HFF-Myc (cell line): Measurements from ENCODE around the gene PHF21B.
"Not testable (repeated sequence)": the region's sequence is repeated elsewhere in the genome, so short reads cannot be mapped to it uniquely, and the experiment has no call there.

Source experiments
- DNase-seq: peaks from one replicate; pipeline ENCODE4 v3.0.0-alpha.2; 2011; ENCODE audit warnings: low read depth; ENCODE audit errors: extremely low read depth
- H3K4me3 ChIP-seq: replicated peaks from 2 replicates; pipeline ENCODE4 v1.5.1; 2011; ENCODE audit warnings: low read depth, mild to moderate bottlenecking, control low read depth, low read length
- CTCF ChIP-seq: IDR thresholded peaks from 2 replicates; pipeline ENCODE4 v1.5.1; 2012; ENCODE audit warnings: mild to moderate bottlenecking, low read depth, low read length, control low read depth; ENCODE audit errors: missing control alignments

Gene PHF21B

GRCh38 chr22:44913198-44913983 is 96.4 kb downstream of the PHF21B start:
- DNase-seq = no peak
- no peak for TF ChIP-seq CTCF
- no peak overlapping the region for H3K4me3 ChIP-seq

GRCh38 chr22:44909241-44909640 is 100.6 kb downstream of the PHF21B start:
- TF ChIP-seq CTCF = no peak
- H3K4me3 ChIP-seq = no peak overlapping the region
- DNase-seq = no peak

GRCh38 chr22:44907765-44908737 is 101.8 kb downstream of the PHF21B start:
- TF ChIP-seq CTCF = no peak
- H3K4me3 ChIP-seq = no peak overlapping the region
- DNase-seq = no peak

- no peak for TF ChIP-seq CTCF
- no peak overlapping the region for H3K4me3 ChIP-seq
- DNase-seq = no peak
Observed at GRCh38 chr22:44906999-44907644, 102.7 kb downstream of the PHF21B start.

GRCh38 chr22:44906248-44906936 is 103.4 kb downstream of the PHF21B start:
- no peak overlapping the region for H3K4me3 ChIP-seq

GRCh38 chr22:44904492-44905152 is 105.2 kb downstream of the PHF21B start:
- DNase-seq, H3K4me3 ChIP-seq: not testable (repeated sequence)

More at GRCh38 chr22:44906248-44906936, 103.4 kb downstream of the PHF21B start:
- TF ChIP-seq CTCF = no peak
- no peak for DNase-seq

GRCh38 chr22:44903164-44903563 is 106.6 kb downstream of the PHF21B start:
- DNase-seq = not testable (repeated sequence)

More at GRCh38 chr22:44903164-44903563, 106.6 kb downstream of the PHF21B start:
- H3K4me3 ChIP-seq = not testable (repeated sequence)
